HepG2 (cell line): ENCODE data around the gene PPP2R5C. TPM values are rescaled to one million over a fixed set of nuclear protein-coding genes. Genes with fewer than 3 reads are reported as not detected.
A peak's percentile ranks its signal among the peaks of the same experiment; 100 is the strongest.

Experiments
- ATAC-seq: fragments of 200-7000 bp; cut with Tn5 transposase; 3 replicates; pipeline ENCODE4 v1.9.1; 2020; ENCODE audit warnings: mild to moderate bottlenecking, moderate library complexity
- BruUV-seq: library from RNA; stranded (reverse); fragments of 400-500 nt; replicated peaks from 2 replicates; lab custom pipeline; 2021; lab: Mats Ljungman, UMichigan
- CTCF ChIA-PET: fragments of 300-600 bp; formaldehyde crosslinking; extraction: SDS; loops from one replicate; lab custom pipeline; 2021; ENCODE audit warnings: low total read pairs, inconsistent platforms, low intra/inter-chr PET ratio; lab: Yijun Ruan, JAX
- POLR2A ChIA-PET: fragments of 350-600 bp; sonication (Branson Sonifier 250); formaldehyde crosslinking; loops from one replicate; lab custom pipeline; 2020; ENCODE audit warnings: antibody characterized with exemption, inconsistent platforms; lab: Yijun Ruan, JAX
- DNase-seq: peaks from one replicate; pipeline ENCODE4 v3.0.0-alpha.2; 2015; ENCODE audit warnings: low spot score
- FAIRE-seq: peaks from 3 replicates; lab custom pipeline; 2011; peaks lifted over from hg19 to GRCh38; lab: Jason Lieb, UNC
- H2AFZ ChIP-seq: one replicate; pipeline ENCODE4 v1.6.1; 2011; ENCODE audit warnings: low read length, inconsistent platforms
- H3K27ac ChIP-seq: fragments of 300-600 bp; 3 replicates; pipeline ENCODE4 v1.8.0; 2011; ENCODE audit warnings: mixed run types, mild to moderate bottlenecking, mixed read lengths, low read length, inconsistent platforms; ENCODE audit not compliant: insufficient read depth; ENCODE audit errors: extremely low read length
- H3K27me3 ChIP-seq, 2 experiments: fragments of 200-600 bp in 1 of 2; 2 replicates in 1 of 2; 3 replicates in 1 of 2; pipeline versions ENCODE4 v1.6.0 to v1.8.0; 2011; ENCODE audit warnings: low read length in 2 of 2, mild to moderate bottlenecking in 2 of 2, moderate library complexity in 2 of 2, inconsistent platforms in 1 of 2; ENCODE audit not compliant: insufficient read depth in 2 of 2, control insufficient read depth in 1 of 2
- H3K36me3 ChIP-seq, 2 experiments: fragments of 200-600 bp in 1 of 2; replicated peaks in 1 of 2; 2 replicates in 1 of 2; 3 replicates in 1 of 2; pipeline versions ENCODE4 v1.5.1 to v1.8.0; 2011; ENCODE audit warnings: low read length in 2 of 2, inconsistent platforms in 1 of 2; ENCODE audit not compliant: insufficient read depth in 2 of 2, control insufficient read depth in 1 of 2
- H3K4me1 ChIP-seq: 2 replicates; pipeline ENCODE4 v1.5.1; 2012; ENCODE audit warnings: low read length, inconsistent platforms; ENCODE audit not compliant: insufficient read depth
- H3K4me2 ChIP-seq: 2 replicates; pipeline ENCODE4 v1.6.0; 2011; ENCODE audit warnings: low read depth, low read length, inconsistent platforms
- H3K4me3 ChIP-seq, 3 experiments: fragments of 200-600 bp in 1 of 3; sonication (generic), shearing (Covaris generic) in 1 of 3; replicated peaks in 1 of 3; 2 replicates each; pipeline ENCODE4 v1.5.1; 2011 to 2016; ENCODE audit warnings: low read length in 3 of 3, inconsistent platforms in 2 of 3, low read depth in 2 of 3, mild to moderate bottlenecking in 2 of 3, control low read depth in 1 of 3, mixed read lengths in 1 of 3; ENCODE audit not compliant: insufficient read depth in 1 of 3
- H3K79me2 ChIP-seq: one replicate; pipeline ENCODE4 v1.6.1; 2011; ENCODE audit warnings: low read length, inconsistent platforms; ENCODE audit not compliant: insufficient read depth
- H3K9ac ChIP-seq: 2 replicates; pipeline ENCODE4 v1.6.0; 2011; ENCODE audit warnings: mild to moderate bottlenecking, low read depth, low read length, inconsistent platforms; ENCODE audit not compliant: insufficient read depth
- H3K9me3 ChIP-seq: 2 replicates; pipeline ENCODE4 v1.5.1; 2012; ENCODE audit warnings: mild to moderate bottlenecking, low read length
- H4K20me1 ChIP-seq: 2 replicates; pipeline ENCODE4 v1.6.0; 2011; ENCODE audit warnings: inconsistent platforms, mild to moderate bottlenecking, low read length, moderate library complexity; ENCODE audit not compliant: insufficient read depth
- ELF3 ChIP-seq: IDR thresholded peaks from 2 replicates; pipeline ENCODE4 v1.6.1; 2016; ENCODE audit warnings: missing genetic modification reagents, missing compliant biosample characterization
- GPBP1L1 ChIP-seq: sonication (generic); formaldehyde crosslinking; IDR thresholded peaks from 2 replicates; pipeline ENCODE4 v1.5.0; 2020; ENCODE audit warnings: mild to moderate bottlenecking, missing genetic modification reagents
- KDM2A ChIP-seq: sonication (generic); formaldehyde crosslinking; IDR thresholded peaks from 2 replicates; pipeline ENCODE4 v1.4.0; 2020; ENCODE audit warnings: low read depth, missing genetic modification reagents, borderline replicate concordance
- MAFG ChIP-seq: sonication (generic); formaldehyde crosslinking; IDR thresholded peaks from 2 replicates; pipeline ENCODE4 v1.5.1; 2020; ENCODE audit warnings: mild to moderate bottlenecking, missing genetic modification reagents
- MTF1 ChIP-seq: sonication (generic); formaldehyde crosslinking; IDR thresholded peaks from 2 replicates; pipeline ENCODE4 v1.5.0; 2020; ENCODE audit warnings: missing genetic modification reagents
- REL ChIP-seq: sonication (generic); formaldehyde crosslinking; conservative IDR thresholded peaks from 2 replicates; pipeline ENCODE4 v1.8.0; 2022; ENCODE audit warnings: mild to moderate bottlenecking, missing genetic modification reagents, moderate library complexity
- SMC3 ChIP-seq: IDR thresholded peaks from 2 replicates; pipeline ENCODE4 v1.6.1; 2011; ENCODE audit warnings: low read length, improper control_type of control experiment
- SRSF4 ChIP-seq: fragments of 200-400 bp; formaldehyde crosslinking; IDR thresholded peaks from one replicate; pipeline ENCODE4 v1.6.1; 2018; ENCODE audit warnings: mild to moderate bottlenecking, low read depth, low read length, moderate library complexity; ENCODE audit not compliant: poor library complexity, severe bottlenecking
- ZNF263 ChIP-seq: sonication (generic); formaldehyde crosslinking; IDR thresholded peaks from 2 replicates; pipeline ENCODE4 v1.4.0; 2020; ENCODE audit warnings: missing genetic modification reagents
- ZNF432 ChIP-seq: sonication (generic); formaldehyde crosslinking; IDR thresholded peaks from 2 replicates; pipeline ENCODE4 v1.5.0; 2020; ENCODE audit warnings: missing genetic modification reagents, mild to moderate bottlenecking, borderline replicate concordance
- ZNF674 ChIP-seq: sonication (generic); formaldehyde crosslinking; IDR thresholded peaks from 2 replicates; pipeline ENCODE4 v1.5.0; 2020; ENCODE audit warnings: low read depth, mild to moderate bottlenecking, missing genetic modification reagents
- ZSCAN31 ChIP-seq: sonication (generic); formaldehyde crosslinking; IDR thresholded peaks from 2 replicates; pipeline ENCODE4 v1.5.0; 2020; ENCODE audit warnings: low read depth, mild to moderate bottlenecking, missing genetic modification reagents
- WGBS: methylation state at CpG from one replicate; pipeline ENCODE4 v1.1.6; 2017; ENCODE audit warnings: low lambda C conversion rate; 5-methylcytosine and 5-hydroxymethylcytosine counted together
- in situ Hi-C: cut with HindIII; loops from 2 replicates; pipeline ENCODE4 v1.10.0; 2017; ENCODE audit warnings: low pct_unique_long_range_greater_than_20kb; ENCODE audit not compliant: extremely low pct_ligation_motif_present
- intact Hi-C: fragments of 100-400 bp; cut with micrococcal nuclease; formaldehyde crosslinking; loops from one replicate; pipeline ENCODE4 v1.10.0; 2022; ENCODE audit not compliant: unreplicated experiment
- polyA plus RNA-seq, 8 experiments: library from polyadenylated mRNA; depleted of rRNA in 3 of 8; stranded (reverse) in 7 of 8; unstranded in 1 of 8; fragments of >200 nt; fragmentation: Illumina TruSeq in 4 of 8; extraction: Trizol in 4 of 8; gene quantifications; 2 replicates each; pipeline versions ENCODE4 v1.2.1 to v1.2.3, GENCODE V29; 2011 to 2016; ENCODE audit warnings: low read depth in 4 of 8, missing spikeins in 1 of 8, mixed read lengths in 1 of 8; ENCODE audit not compliant: insufficient read depth in 1 of 8
- total RNA-seq, 5 experiments: library from RNA; depleted of rRNA; stranded (reverse); fragments of >200 nt; fragmentation: Illumina TruSeq; extraction: Trizol; gene quantifications; 2 replicates each; pipeline ENCODE4 v1.2.3, GENCODE V29; 2016; ENCODE audit warnings: low read depth in 1 of 5
- TF ChIP-seq, protein P1 (sequence below): sonication (generic); formaldehyde crosslinking; IDR thresholded peaks from 2 replicates; pipeline ENCODE4 v1.5.0; 2020; ENCODE audit warnings: mild to moderate bottlenecking, missing genetic modification reagents, moderate library complexity

PPP2R5C gene
- total and polyA plus RNA-seq, 2 of the 13 experiments (the other 11 are each of a cell fraction or from before 2014, with no cell fraction given): 74.3 to 78.5 TPM

- Histone ChIP-seq H2AFZ (no peak overlapping the region), H3K79me2 (peaks cover 31% of the 10 kb centered on the region), H3K9me3 (no peaks in the 10 kb centered on the region), H3K4me1 (peaks cover 35% of the 10 kb centered on the region), H3K36me3 (peaks cover 0 to 9% of the 10 kb centered on the region in 2 experiments; a peak in 1 of 5 replicates), H3K27me3 (no peaks in the 10 kb centered on the region), H4K20me1 (no peaks in the 10 kb centered on the region), H3K9ac (no peak overlapping the region), H3K4me3 (no peak overlapping the region), H3K4me2 (0 out of 2 replicates have a peak overlapping the region, but pooled peaks have one; percentile 8), H3K27ac (peak overlapping the region; percentile 15)
- no TSS peak for BruUV-seq
- ATAC-seq: peak; percentile 60
- intact Hi-C loops: loop anchor here (2.0 to 5.0 kb wide), 2 partner anchors 36 to 141 kb away; no protein-coding TSS in a partner anchor
- in situ Hi-C loops: no loop called here
- TF ChIP-seq MAFG (CRISPR knock-in tag) (no peak), ELF3 (CRISPR knock-in tag) (no peak), ZNF432 (CRISPR knock-in tag) (no peak), ZNF674 (no peak), KDM2A (CRISPR knock-in tag) (no peak), SMC3 (peak; percentile 15; the same call in 1 of the 2 replicates), MTF1 (CRISPR knock-in tag) (no peak), REL (CRISPR knock-in tag) (no peak), ZNF263 (peak; percentile 46; the same call in 1 of the 2 replicates), GPBP1L1 (no peak), ZSCAN31 (CRISPR knock-in tag) (no peak), SRSF4 (no peak)
- TF ChIP-seq, protein P1, sequence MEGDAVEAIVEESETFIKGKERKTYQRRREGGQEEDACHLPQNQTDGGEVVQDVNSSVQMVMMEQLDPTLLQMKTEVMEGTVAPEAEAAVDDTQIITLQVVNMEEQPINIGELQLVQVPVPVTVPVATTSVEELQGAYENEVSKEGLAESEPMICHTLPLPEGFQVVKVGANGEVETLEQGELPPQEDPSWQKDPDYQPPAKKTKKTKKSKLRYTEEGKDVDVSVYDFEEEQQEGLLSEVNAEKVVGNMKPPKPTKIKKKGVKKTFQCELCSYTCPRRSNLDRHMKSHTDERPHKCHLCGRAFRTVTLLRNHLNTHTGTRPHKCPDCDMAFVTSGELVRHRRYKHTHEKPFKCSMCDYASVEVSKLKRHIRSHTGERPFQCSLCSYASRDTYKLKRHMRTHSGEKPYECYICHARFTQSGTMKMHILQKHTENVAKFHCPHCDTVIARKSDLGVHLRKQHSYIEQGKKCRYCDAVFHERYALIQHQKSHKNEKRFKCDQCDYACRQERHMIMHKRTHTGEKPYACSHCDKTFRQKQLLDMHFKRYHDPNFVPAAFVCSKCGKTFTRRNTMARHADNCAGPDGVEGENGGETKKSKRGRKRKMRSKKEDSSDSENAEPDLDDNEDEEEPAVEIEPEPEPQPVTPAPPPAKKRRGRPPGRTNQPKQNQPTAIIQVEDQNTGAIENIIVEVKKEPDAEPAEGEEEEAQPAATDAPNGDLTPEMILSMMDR (CRISPR knock-in tag): peak; percentile 50
- ChIA-PET CTCF (interaction anchor here (1.3 kb wide), 1 partner anchor 101 kb away, joined by 3 read pairs; no protein-coding TSS in a partner anchor), POLR2A (no interaction called here)
- FAIRE-seq: peak; percentile 37
- peak; percentile 24 for DNase-seq
- 59% methylated on average over 11 of the region's 11 CpGs for WGBS
Measured at GRCh38 chr14:101808020-101808641, 46.6 kb downstream of the PPP2R5C start.
